IPS-NIHi7 (cell line): ENCODE measurements around the gene SGCA.

Experiments
- DNase-seq: peaks from one replicate; pipeline ENCODE4 v3.0.0; 2012; ENCODE audit warnings: mixed read lengths; ENCODE audit errors: extremely low spot score

SGCA gene

GRCh38 chr17:50149417-50150353 is 16.1 kb upstream of the SGCA start:
- no peak for DNase-seq

DNA sequence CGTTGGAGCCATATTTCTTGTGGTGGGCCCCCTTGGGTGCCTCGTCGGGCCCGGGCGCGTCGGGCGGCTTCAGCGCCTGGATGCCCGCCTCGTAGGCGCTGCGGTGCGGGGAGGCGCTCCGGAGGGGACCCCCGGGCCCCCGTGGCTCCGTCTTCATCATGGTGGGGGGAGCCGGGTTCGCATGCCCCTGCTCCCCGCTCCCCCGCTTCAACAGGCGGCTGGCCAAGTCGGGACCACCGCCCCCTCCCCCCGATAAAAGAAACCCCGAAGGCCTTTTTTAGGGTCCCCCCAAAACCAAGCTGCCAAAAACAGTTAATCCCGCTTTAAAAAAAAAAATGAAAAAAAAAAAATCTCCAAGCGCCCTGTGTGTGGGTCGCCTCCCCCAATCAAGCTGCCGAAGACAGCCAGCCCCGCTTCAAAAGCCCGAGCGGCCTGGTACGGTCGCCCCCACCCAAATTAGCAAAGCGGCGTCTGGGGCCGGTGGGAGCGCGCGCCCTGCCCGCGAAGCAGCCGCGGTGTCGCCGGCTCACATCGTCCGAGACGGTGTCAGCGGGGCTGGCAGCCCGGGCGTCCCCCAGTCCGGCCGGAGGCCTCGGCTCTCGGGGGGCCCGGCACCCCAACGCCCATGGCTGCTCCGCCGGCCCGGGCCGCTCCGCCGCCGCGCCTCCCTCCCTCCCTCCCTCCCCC is 15.3 kb upstream of the SGCA start, which contains the start of gene PPP1R9B:
Gene PPP1R9B, minus strand, starts transcription at position 324 of the 687 bp plus-strand sequence. Its CDS starts 164 bp downstream, at position 160.
- no peak for DNase-seq

DNA sequence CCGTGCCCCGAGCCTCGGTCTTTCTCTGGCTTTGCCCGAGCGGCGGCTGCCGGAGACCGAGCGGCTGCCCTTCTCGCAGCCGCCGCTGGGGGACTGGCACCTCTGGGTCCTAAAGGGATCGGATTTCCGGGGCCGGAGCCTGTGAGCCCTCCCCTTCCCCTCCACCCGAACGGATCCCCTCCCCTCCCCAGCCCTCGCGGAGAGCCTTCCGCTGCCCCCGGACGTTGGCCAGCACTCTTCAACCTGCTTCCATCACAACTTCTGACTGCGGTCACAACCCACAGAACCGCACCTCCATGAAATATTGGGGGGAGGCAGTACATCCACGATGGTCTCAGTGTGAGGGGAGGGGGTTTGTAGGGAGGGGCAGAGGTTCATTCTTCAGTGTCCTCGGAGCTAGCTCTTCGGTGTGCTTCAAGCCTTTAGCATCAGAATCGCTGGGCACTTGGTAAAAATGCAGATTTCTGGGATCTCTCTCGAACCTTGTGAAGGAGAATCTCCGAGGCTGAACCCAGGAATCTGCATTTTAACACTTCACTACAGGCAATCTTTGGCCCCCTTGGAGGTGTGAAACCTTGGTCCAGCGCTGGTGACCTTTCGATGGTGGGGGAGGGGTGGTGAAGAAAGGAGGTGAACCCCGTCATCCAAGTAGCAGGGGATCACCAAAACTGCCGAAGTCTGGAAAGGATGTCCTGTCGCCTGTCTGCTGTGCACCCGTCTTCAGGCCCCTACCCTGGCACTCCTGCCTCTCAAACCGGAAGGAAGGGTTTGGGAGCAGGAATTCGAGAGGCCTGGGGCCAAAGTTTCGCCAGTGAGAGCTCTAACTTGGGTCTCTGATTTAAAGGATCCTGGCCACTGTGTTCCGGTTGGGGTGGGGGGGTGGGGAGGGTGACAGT is 14.5 kb upstream of the SGCA start:
- peak; percentile 93 for DNase-seq

DNA sequence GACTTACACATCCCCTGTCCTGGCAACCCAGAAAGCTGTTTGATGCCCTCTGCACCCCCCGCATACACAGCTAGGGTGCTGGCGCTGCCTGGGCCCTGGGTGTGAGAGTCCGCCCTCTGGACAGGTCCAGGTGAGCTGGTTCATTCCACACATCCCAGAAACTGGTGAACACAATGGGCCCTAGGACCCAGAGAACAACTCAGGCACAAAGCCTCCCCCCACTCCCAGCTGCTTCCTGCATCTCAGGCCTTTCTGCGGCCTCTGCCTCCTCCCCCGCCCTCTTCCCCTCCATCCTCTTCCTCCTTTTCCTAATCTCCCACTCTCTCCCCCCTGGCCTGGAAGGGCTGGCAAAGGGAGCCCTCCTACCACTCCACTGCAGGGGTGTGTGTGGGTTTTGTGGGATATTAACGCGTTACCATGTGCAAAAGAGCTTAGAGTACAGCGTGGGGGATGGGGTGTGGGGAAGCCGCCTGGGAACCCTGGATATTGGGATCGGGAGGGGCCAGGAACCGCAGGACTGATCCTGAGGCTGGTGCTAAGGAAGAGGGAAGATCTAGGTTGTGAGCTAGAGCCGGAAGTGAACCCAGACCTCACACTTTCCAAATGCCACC is 13.8 kb upstream of the SGCA start:
- DNase-seq = peak; percentile 88

- no peak for DNase-seq
Observed at GRCh38 chr17:50152736-50153135, 13.1 kb upstream of the SGCA start.

- DNase-seq = no peak
Observed at GRCh38 chr17:50153650-50154575, 11.9 kb upstream of the SGCA start.

GRCh38 chr17:50154604-50155003 is 11.2 kb upstream of the SGCA start:
- no peak for DNase-seq

DNA sequence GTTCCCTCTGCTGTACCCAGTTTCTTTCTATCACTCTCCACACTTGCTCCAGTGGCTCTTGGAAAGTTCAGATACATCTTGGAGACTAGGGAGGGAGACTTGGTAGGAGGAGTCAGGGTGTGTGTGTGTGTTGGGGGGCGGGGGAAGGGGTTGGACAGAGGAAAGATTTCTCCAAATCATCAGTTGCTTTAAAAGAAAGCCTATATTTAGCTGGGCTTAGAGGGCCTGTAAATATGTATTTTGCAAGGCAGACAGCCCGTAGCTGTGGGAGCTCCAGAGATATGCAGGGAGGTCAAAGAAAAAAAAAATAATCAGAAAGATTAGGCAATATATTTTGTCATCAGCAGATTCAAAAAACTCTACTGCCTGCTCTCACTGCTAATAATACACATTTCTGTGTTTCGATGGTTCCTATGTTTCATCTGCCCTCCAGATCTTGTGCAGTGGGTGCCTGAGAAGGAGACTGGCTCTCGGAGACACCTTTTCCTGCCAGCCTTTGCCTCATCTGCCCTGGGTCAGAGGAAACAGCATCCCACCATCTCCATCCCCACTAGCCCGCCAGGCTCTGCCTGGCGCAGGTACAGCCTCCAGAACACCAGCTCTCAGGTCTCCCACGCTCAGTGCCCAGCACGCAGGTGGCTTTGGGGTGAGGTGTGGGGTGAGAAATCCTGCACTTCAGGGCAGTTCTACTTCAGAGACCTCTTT is 10.5 kb upstream of the SGCA start:
- no peak for DNase-seq

DNA sequence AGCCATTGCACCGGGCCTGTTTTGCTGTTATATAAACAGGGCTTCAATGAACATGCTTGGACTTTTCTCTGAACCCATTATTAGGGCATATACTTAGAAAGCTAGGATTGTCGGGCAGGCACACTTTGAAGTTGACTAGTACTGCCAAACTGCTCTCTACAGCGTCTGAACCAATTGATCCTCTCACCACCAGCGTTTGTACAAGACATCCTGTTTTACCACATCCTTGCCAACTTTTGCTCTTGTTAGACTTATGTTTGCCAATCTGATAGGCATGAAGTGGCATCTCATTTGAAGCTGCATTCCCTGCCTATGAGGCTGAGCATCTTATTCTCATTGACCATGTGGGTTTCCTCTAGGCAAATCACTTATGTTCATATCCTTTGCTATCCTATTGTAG is 7.9 kb upstream of the SGCA start:
- DNase-seq = no peak

- peak; percentile 99 for DNase-seq
Observed at GRCh38 chr17:50161023-50161910, 4.5 kb upstream of the SGCA start.

DNA sequence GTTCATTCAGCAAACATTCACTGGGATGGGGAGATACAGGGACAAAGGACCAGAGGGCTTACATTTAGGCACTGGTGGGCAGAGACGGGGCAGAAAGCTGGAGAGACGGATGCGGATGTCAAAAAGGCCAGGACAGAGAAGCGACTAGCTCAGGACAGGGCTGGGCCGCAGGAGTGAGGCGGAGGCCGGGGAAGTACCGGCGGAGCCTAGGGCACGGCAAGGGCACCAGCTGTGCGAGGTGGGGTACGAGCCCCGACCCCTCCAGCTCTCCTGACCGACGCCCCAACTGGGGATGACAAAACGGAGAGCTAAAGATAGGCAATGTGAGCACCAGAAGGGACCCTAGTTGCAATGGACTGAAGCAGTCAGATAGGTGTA is 3.9 kb upstream of the SGCA start:
- DNase-seq = no peak

GRCh38 chr17:50162466-50163254 is 3.1 kb upstream of the SGCA start:
- DNase-seq = no peak

GRCh38 chr17:50163843-50164696 is 1.7 kb upstream of the SGCA start:
- DNase-seq = no peak

GRCh38 chr17:50164697-50164988 is 1.2 kb upstream of the SGCA start:
- DNase-seq = no peak

- no peak for DNase-seq
Observed at GRCh38 chr17:50165066-50165465, 739 bp upstream of the SGCA start.

DNA sequence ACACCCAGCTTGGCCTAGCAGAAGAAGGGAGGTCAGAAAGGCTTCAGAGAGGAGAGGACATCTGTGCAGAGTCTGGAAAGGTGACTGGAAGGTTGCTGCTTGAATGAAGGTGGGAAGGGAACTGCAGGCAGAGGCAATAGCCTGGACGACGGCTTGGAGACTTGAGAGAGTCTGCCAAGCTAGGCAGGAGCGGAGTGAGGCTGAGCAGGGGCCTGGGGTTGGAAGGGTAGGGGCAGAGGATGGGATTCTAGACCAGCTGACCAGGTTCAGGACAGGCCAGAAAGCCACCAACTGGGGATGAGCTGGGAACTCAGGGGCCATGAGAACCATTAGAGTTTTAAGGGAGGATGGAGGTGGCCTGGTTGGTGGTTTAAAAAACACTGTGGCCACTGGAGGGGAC is 339 bp upstream of the SGCA start:
- DNase-seq = no peak

DNA sequence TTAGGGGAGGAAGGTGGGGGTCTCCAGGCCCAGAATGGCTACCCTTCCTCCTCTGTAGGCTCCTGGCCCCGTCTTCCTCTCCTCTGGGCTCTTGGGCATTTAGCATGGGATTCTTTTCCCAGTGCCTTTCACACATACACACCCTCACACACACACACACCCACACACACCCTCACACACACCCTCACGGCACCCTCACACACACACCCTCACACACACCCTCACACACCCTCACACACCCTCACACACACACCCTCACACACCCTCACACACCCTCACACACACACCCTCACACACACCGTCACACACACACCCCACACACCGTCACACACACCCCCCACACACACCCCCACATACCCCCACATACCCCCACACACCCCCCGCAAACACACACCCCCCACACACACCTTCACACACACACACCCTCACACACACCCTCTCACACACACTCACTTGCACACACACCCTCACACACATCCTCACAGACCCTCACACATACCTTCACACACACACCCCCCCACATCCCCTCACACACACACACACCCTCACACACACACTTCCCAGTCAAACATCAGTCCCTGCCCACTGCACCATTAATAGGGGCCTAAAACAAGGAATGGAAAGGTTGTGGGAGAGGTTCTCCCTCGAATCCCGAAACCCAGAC is 845 bp downstream of the SGCA start:
- no peak for DNase-seq
